ENCODE data around the gene PIK3R2. TPM values are rescaled to one million over a fixed set of nuclear protein-coding genes. Genes with fewer than 3 reads are reported as not detected.
"Not testable (repeated sequence)": the region's sequence is repeated elsewhere in the genome, so short reads cannot be mapped to it uniquely, and the experiment has no call there.

PIK3R2 gene
- total RNA-seq, 1 experiment from 2014 or later, result 6.5 TPM

- no peak for DNase-seq (ENCODE audit: low read depth)
Observed at GRCh38 chr19:18155095-18156087, 2.4 kb downstream of the PIK3R2 start.

GRCh38 chr19:18156268-18156667 is 3.3 kb downstream of the PIK3R2 start:
- DNase-seq (ENCODE audit: low read depth), result no peak

- DNase-seq (ENCODE audit: low read depth), result peak; percentile 87
Observed at GRCh38 chr19:18156841-18157464, 4.0 kb downstream of the PIK3R2 start.

GRCh38 chr19:18157465-18158063 is 4.6 kb downstream of the PIK3R2 start:
- no peak for DNase-seq (ENCODE audit: low read depth)

- no peak for DNase-seq (ENCODE audit: low read depth)
Observed at GRCh38 chr19:18158467-18158866, 5.5 kb downstream of the PIK3R2 start.

GRCh38 chr19:18159059-18159616 is 6.2 kb downstream of the PIK3R2 start:
- DNase-seq (ENCODE audit: low read depth), result not testable (repeated sequence)

- DNase-seq (ENCODE audit: low read depth), result no peak
Observed at GRCh38 chr19:18159810-18160209, 6.8 kb downstream of the PIK3R2 start.

- DNase-seq (ENCODE audit: low read depth), result no peak
Observed at GRCh38 chr19:18160493-18160970, 7.6 kb downstream of the PIK3R2 start.

- peak; percentile 81 for DNase-seq (ENCODE audit: low read depth)
Observed at GRCh38 chr19:18160971-18161635, 8.1 kb downstream of the PIK3R2 start.

GRCh38 chr19:18161636-18162002 is 8.7 kb downstream of the PIK3R2 start:
- no peak for DNase-seq (ENCODE audit: low read depth)

- DNase-seq (ENCODE audit: low read depth), result no peak
Observed at GRCh38 chr19:18164072-18164471, 11.1 kb downstream of the PIK3R2 start.

GRCh38 chr19:18165794-18166544 is 13.0 kb downstream of the PIK3R2 start:
- DNase-seq (ENCODE audit: low read depth), result no peak

- DNase-seq (ENCODE audit: low read depth), result no peak
Observed at GRCh38 chr19:18167011-18167410, 14.0 kb downstream of the PIK3R2 start.

- peak; percentile 45 for DNase-seq (ENCODE audit: low read depth)
Observed at GRCh38 chr19:18167975-18168645, 15.1 kb downstream of the PIK3R2 start.

GRCh38 chr19:18168673-18169381 is 15.9 kb downstream of the PIK3R2 start:
- DNase-seq (ENCODE audit: low read depth), result no peak

GRCh38 chr19:18170714-18171255 is 17.8 kb downstream of the PIK3R2 start:
- no peak for DNase-seq (ENCODE audit: low read depth)

GRCh38 chr19:18171605-18172327 is 18.8 kb downstream of the PIK3R2 start:
- no peak for DNase-seq (ENCODE audit: low read depth)

GRCh38 chr19:18172331-18173053 is 19.5 kb downstream of the PIK3R2 start:
- no peak for DNase-seq (ENCODE audit: low read depth)

Measured in Daoy (cell line).